Measurements from ENCODE around the gene XPR1. TPM values are rescaled to one million over a fixed set of nuclear protein-coding genes. Genes with fewer than 3 reads are reported as not detected.
A peak's percentile ranks its signal among the peaks of the same experiment; 100 is the strongest.

The XPR1 gene
- polyA plus RNA-seq, 1 donor (not counting 4 experiments of a cell fraction or from before 2014, with no cell fraction given) = 40.0 TPM

DNA sequence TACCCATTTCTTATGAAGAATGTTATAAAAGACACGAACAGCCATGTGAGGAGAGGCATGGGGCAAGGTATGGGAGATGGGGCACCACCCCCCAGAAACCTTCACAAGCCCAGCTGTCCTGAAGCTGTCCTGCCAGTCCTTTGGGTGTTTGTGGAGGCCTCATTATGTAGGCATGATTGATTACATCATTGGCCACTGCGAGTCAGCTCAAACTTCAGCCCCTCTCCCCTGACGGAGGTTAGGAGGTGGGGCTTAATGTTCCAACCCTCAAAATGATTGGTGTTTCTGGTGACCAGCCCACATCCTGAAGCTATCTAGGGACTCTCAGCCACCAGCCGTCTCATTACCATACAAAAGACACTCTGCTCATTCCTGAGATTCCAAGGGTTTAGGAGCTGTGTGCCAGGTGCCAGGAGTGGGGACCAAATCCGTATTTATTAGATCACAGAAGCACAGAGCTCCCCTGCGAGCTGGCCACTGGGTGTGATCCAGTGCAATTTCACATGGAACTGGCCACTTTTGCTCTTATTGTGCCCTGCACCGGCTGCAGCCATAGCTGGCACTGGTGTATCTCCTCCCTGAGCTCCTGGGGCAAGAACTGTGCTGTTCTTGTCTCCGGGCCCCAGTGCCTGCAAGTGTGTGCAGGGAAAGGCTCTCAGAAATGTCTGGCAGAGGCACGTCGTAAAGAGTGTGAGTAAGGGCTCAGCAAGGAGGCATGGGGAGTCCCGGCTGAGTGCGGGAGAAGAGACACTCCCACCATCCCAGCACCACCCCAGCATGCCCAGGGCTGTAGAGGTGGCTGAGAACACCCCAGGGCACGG is 291.4 kb downstream of the XPR1 start:
- H3K9me3 ChIP-seq (ENCODE audit: control insufficient read depth, low read depth, low read length) = no peaks in the 10 kb centered on the region
- H3K4me2 ChIP-seq (ENCODE audit: control insufficient read depth, extremely low read depth, insufficient read depth, low read depth, low read length) = peak overlapping the region; percentile 88
- no peaks in the 10 kb centered on the region for H4K20me1 ChIP-seq (ENCODE audit: control insufficient read depth, extremely low read depth, insufficient read depth, low read length)
- H3K36me3 ChIP-seq (ENCODE audit: control insufficient read depth in 2 of 2, extremely low read depth in 1 of 2, insufficient read depth in 2 of 2, low read length in 2 of 2) = no peaks in the 10 kb centered on the region
- peaks cover 18% of the 10 kb centered on the region for H3K4me1 ChIP-seq (ENCODE audit: control insufficient read depth, extremely low read depth, insufficient read depth, low read length)
- FAIRE-seq (peak; percentile 58), DNase-seq (ENCODE audit: low read depth, low spot score) (peak; percentile 48)
- peak overlapping the region; percentile 47 for H3K27ac ChIP-seq (ENCODE audit: control insufficient read depth, insufficient read depth, low read length)
- H3K79me2 ChIP-seq (ENCODE audit: control insufficient read depth, insufficient read depth, low read length) = no peaks in the 10 kb centered on the region
- H2AFZ ChIP-seq (ENCODE audit: control insufficient read depth, low read length) = peak overlapping the region; percentile 62
- H3K9me1 ChIP-seq (ENCODE audit: control insufficient read depth, extremely low read depth, insufficient read depth, low read length) = peaks cover 2% of the 10 kb centered on the region
- H3K4me3 ChIP-seq (ENCODE audit: control insufficient read depth in 2 of 3, extremely low read depth in 1 of 3, insufficient read depth in 2 of 3, low read depth in 1 of 3, low read length in 3 of 3) = peak overlapping the region in 1 of 3 experiments; percentile 35
- TF ChIP-seq EZH2 (IDR thresholded peaks at IDR 0.05; ENCODE audit: low read length) (no peak), CTCF (optimal IDR thresholded peaks at IDR 0.05 in 1 of 3, IDR thresholded peaks at IDR 0.05 in 1 of 3, conservative IDR thresholded peaks at IDR 0.05 in 1 of 3; ENCODE audit: extremely low read depth in 1 of 3, insufficient read depth in 2 of 3, low read length in 3 of 3) (no peak)
- dilution Hi-C loops (cut with MboI; ENCODE audit: extremely low pct_ligation_motif_present, low sequenced_read_pairs) = no loop called here
- H3K9ac ChIP-seq (ENCODE audit: control insufficient read depth, extremely low read depth, insufficient read depth, low read length) = no peak overlapping the region
- no peaks in the 10 kb centered on the region for H3K27me3 ChIP-seq (ENCODE audit: control insufficient read depth, extremely low read depth, insufficient read depth, low read length)

DNA sequence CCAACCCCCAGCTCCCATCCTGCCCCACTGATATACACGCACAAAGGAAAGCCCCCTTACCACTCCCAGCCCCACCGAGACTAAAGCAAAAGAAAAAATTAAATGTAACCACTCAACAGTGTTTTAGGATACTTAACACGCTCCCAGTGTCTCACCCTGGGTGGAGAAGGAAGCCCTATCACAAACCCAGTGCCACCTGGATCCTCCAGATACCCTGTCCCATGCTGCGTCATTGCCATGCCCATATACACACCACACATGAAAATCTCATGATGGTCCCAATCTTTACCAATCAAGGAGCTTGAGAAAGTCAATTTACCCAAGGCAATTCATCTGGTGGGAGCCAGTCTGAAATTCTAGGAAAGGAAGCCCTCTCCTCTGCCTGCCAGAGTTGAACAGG is 292.1 kb downstream of the XPR1 start:
- Histone ChIP-seq H3K9me1 (ENCODE audit: control insufficient read depth, extremely low read depth, insufficient read depth, low read length) (peaks cover 2% of the 10 kb centered on the region), H3K4me1 (ENCODE audit: control insufficient read depth, extremely low read depth, insufficient read depth, low read length) (peaks cover 18% of the 10 kb centered on the region), H3K4me2 (ENCODE audit: control insufficient read depth, extremely low read depth, insufficient read depth, low read depth, low read length) (peak overlapping the region; percentile 88), H3K4me3 (ENCODE audit: control insufficient read depth in 2 of 3, extremely low read depth in 1 of 3, insufficient read depth in 2 of 3, low read depth in 1 of 3, low read length in 3 of 3) (peak overlapping the region in 1 of 3 experiments; percentile 35), H2AFZ (ENCODE audit: control insufficient read depth, low read length) (peak overlapping the region; percentile 60), H3K9me3 (ENCODE audit: control insufficient read depth, low read depth, low read length) (no peaks in the 10 kb centered on the region), H3K27ac (ENCODE audit: control insufficient read depth, insufficient read depth, low read length) (peak overlapping the region; percentile 47), H3K27me3 (ENCODE audit: control insufficient read depth, extremely low read depth, insufficient read depth, low read length) (no peaks in the 10 kb centered on the region), H3K9ac (ENCODE audit: control insufficient read depth, extremely low read depth, insufficient read depth, low read length) (no peak overlapping the region), H3K79me2 (ENCODE audit: control insufficient read depth, insufficient read depth, low read length) (no peaks in the 10 kb centered on the region), H4K20me1 (ENCODE audit: control insufficient read depth, extremely low read depth, insufficient read depth, low read length) (no peaks in the 10 kb centered on the region), H3K36me3 (ENCODE audit: control insufficient read depth in 2 of 2, extremely low read depth in 1 of 2, insufficient read depth in 2 of 2, low read length in 2 of 2) (no peaks in the 10 kb centered on the region)
- DNase-seq (ENCODE audit: low read depth, low spot score) (no peak), FAIRE-seq (no peak)
- dilution Hi-C loops (cut with MboI; ENCODE audit: extremely low pct_ligation_motif_present, low sequenced_read_pairs) = no loop called here
- TF ChIP-seq CTCF (optimal IDR thresholded peaks at IDR 0.05 in 1 of 3, IDR thresholded peaks at IDR 0.05 in 1 of 3, conservative IDR thresholded peaks at IDR 0.05 in 1 of 3; ENCODE audit: extremely low read depth in 1 of 3, insufficient read depth in 2 of 3, low read length in 3 of 3) (no peak), EZH2 (IDR thresholded peaks at IDR 0.05; ENCODE audit: low read length) (no peak)

Data from keratinocyte (primary cell).